ENCODE results near the gene SHISAL2B.
A peak's percentile ranks its signal among the peaks of the same experiment; 100 is the strongest.

SHISAL2B gene

DNA sequence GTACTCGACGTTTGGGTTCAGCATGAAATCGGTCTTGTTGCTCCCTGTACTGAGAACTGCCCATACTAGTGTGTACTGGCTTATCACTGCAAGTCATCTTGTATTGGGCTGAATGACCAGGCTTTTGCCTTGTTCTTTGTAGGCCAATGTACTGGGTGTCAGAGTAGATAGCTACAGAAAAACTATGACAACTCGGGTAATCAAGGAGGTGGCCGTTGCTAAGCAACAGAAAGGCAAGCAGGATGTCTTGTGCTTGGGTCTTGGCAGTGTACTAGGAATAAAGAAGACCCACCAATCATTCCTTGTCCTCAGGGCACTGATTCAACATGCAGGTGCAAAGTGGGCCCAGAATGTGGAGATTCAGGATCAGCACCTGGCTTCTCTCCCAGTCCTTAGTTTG lies 11.9 kb upstream of the SHISAL2B start:
- DNase-seq = no peak
- no peak overlapping the region for H3K4me2 ChIP-seq (ENCODE audit: insufficient read depth, low read length)
- no peak for TF ChIP-seq CTCF (IDR thresholded peaks at IDR 0.05; ENCODE audit: borderline replicate concordance, extremely low read depth, low read length, poor library complexity, severe bottlenecking)
- TF ChIP-seq EZH2 (IDR thresholded peaks at IDR 0.05; ENCODE audit: borderline replicate concordance, low read depth, low read length, severe bottlenecking) = no peak

DNA sequence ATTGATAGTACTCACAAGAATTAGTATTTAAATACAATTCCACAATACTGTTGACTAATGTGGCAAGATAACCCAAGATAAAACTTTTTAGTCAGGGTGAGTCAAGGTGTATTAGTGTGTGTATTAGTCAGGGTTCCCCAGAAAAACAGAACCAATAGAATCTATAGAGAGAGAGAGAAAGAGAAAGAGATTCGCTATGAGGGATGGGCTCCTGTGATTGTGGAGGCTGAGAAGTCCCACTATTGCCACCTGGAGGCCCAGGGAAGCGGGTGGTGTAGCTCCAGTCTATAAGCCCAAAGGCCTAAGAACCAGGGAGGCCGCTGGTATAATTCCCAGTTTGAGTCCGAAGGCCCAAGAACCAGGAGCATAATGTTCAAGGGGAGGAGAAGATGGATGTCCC lies 10.0 kb upstream of the SHISAL2B start:
- Histone ChIP-seq H3K9me3 (ENCODE audit: insufficient read depth, low read length, severe bottlenecking) (no peaks in the 10 kb centered on the region), H3K9ac (ENCODE audit: low read depth, low read length) (no peak overlapping the region), H3K36me3 (ENCODE audit: insufficient read depth, low read length) (no peaks in the 10 kb centered on the region), H2AFZ (ENCODE audit: low read depth, low read length) (no peak overlapping the region), H3K4me1 (ENCODE audit: insufficient read depth, low read length) (no peaks in the 10 kb centered on the region), H3K27me3 (ENCODE audit: insufficient read depth, low read length, poor library complexity) (peaks cover 3% of the 10 kb centered on the region), H3K79me2 (ENCODE audit: insufficient read depth, low read length) (no peaks in the 10 kb centered on the region), H3K27ac (ENCODE audit: low read length) (no peak overlapping the region), H3K4me3 (ENCODE audit: low read depth in 1 of 2, low read length in 2 of 2) (no peak overlapping the region), H4K20me1 (ENCODE audit: insufficient read depth, low read length) (no peaks in the 10 kb centered on the region), H3K4me2 (ENCODE audit: insufficient read depth, low read length) (no peak overlapping the region)
- ATAC-seq (ENCODE audit: insufficient read depth, low read depth) (no peak), DNase-seq (no peak)
- peak; percentile 23 for TF ChIP-seq CTCF (IDR thresholded peaks at IDR 0.05; ENCODE audit: borderline replicate concordance, extremely low read depth, low read length, poor library complexity, severe bottlenecking)
- no peak for TF ChIP-seq EZH2 (IDR thresholded peaks at IDR 0.05; ENCODE audit: borderline replicate concordance, low read depth, low read length, severe bottlenecking)

More for the DNA sequence above, 11.9 kb upstream of the SHISAL2B start:
- H4K20me1 ChIP-seq (ENCODE audit: insufficient read depth, low read length) = no peaks in the 10 kb centered on the region
- no peaks in the 10 kb centered on the region for H3K36me3 ChIP-seq (ENCODE audit: insufficient read depth, low read length)
- no peaks in the 10 kb centered on the region for H3K9me3 ChIP-seq (ENCODE audit: insufficient read depth, low read length, severe bottlenecking)
- ATAC-seq (ENCODE audit: insufficient read depth, low read depth) = no peak
- no peak overlapping the region for H3K4me3 ChIP-seq (ENCODE audit: low read depth in 1 of 2, low read length in 2 of 2)
- H3K27me3 ChIP-seq (ENCODE audit: insufficient read depth, low read length, poor library complexity) = peaks cover 3% of the 10 kb centered on the region
- no peaks in the 10 kb centered on the region for H3K79me2 ChIP-seq (ENCODE audit: insufficient read depth, low read length)
- no peaks in the 10 kb centered on the region for H3K4me1 ChIP-seq (ENCODE audit: insufficient read depth, low read length)
- H2AFZ ChIP-seq (ENCODE audit: low read depth, low read length) = no peak overlapping the region
- no peak overlapping the region for H3K9ac ChIP-seq (ENCODE audit: low read depth, low read length)
- H3K27ac ChIP-seq (ENCODE audit: low read length) = no peak overlapping the region

- no peak for TF ChIP-seq CTCF (IDR thresholded peaks at IDR 0.05; ENCODE audit: borderline replicate concordance, extremely low read depth, low read length, poor library complexity, severe bottlenecking)
- H3K4me3 ChIP-seq (ENCODE audit: low read depth in 1 of 2, low read length in 2 of 2) = no peak overlapping the region
- no peak for ATAC-seq (ENCODE audit: insufficient read depth, low read depth)
- no peaks in the 10 kb centered on the region for H3K9me3 ChIP-seq (ENCODE audit: insufficient read depth, low read length, severe bottlenecking)
- no peak for DNase-seq
- no peak overlapping the region for H2AFZ ChIP-seq (ENCODE audit: low read depth, low read length)
- H3K27me3 ChIP-seq (ENCODE audit: insufficient read depth, low read length, poor library complexity) = peaks cover 3% of the 10 kb centered on the region
- H4K20me1 ChIP-seq (ENCODE audit: insufficient read depth, low read length) = no peaks in the 10 kb centered on the region
- no peaks in the 10 kb centered on the region for H3K36me3 ChIP-seq (ENCODE audit: insufficient read depth, low read length)
- no peaks in the 10 kb centered on the region for H3K79me2 ChIP-seq (ENCODE audit: insufficient read depth, low read length)
- H3K4me1 ChIP-seq (ENCODE audit: insufficient read depth, low read length) = no peaks in the 10 kb centered on the region
- H3K27ac ChIP-seq (ENCODE audit: low read length) = no peak overlapping the region
- no peak overlapping the region for H3K9ac ChIP-seq (ENCODE audit: low read depth, low read length)
- H3K4me2 ChIP-seq (ENCODE audit: insufficient read depth, low read length) = no peak overlapping the region
Measured at GRCh38 chr5:64682608-64683007, 7.7 kb upstream of the SHISAL2B start.

GRCh38 chr5:64685866-64686265 lies 4.4 kb upstream of the SHISAL2B start:
- Histone ChIP-seq H4K20me1 (ENCODE audit: insufficient read depth, low read length) (no peaks in the 10 kb centered on the region), H3K36me3 (ENCODE audit: insufficient read depth, low read length) (no peaks in the 10 kb centered on the region), H3K9me3 (ENCODE audit: insufficient read depth, low read length, severe bottlenecking) (no peaks in the 10 kb centered on the region), H3K4me2 (ENCODE audit: insufficient read depth, low read length) (no peak overlapping the region), H2AFZ (ENCODE audit: low read depth, low read length) (no peak overlapping the region), H3K4me3 (ENCODE audit: low read depth in 1 of 2, low read length in 2 of 2) (no peak overlapping the region), H3K79me2 (ENCODE audit: insufficient read depth, low read length) (no peaks in the 10 kb centered on the region), H3K27ac (ENCODE audit: low read length) (no peak overlapping the region), H3K9ac (ENCODE audit: low read depth, low read length) (no peak overlapping the region), H3K27me3 (ENCODE audit: insufficient read depth, low read length, poor library complexity) (no peaks in the 10 kb centered on the region), H3K4me1 (ENCODE audit: insufficient read depth, low read length) (no peaks in the 10 kb centered on the region)
- TF ChIP-seq CTCF (IDR thresholded peaks at IDR 0.05; ENCODE audit: borderline replicate concordance, extremely low read depth, low read length, poor library complexity, severe bottlenecking) (no peak), EZH2 (IDR thresholded peaks at IDR 0.05; ENCODE audit: borderline replicate concordance, low read depth, low read length, severe bottlenecking) (no peak)
- ATAC-seq (ENCODE audit: insufficient read depth, low read depth) (no peak), DNase-seq (no peak)
